HG03469 (cell line): ENCODE measurements around the gene STX12.
"Not testable (repeated sequence)": the region's sequence is repeated elsewhere in the genome, so short reads cannot be mapped to it uniquely, and the experiment has no call there.

ENCODE experiments used
- ATAC-seq: cut with Tn5 transposase; IDR thresholded peaks from one replicate; pipeline ENCODE4 v1.9.1; 2021; ENCODE audit warnings: mild to moderate bottlenecking, moderate library complexity, moderate number of reproducible peaks; ENCODE audit not compliant: unreplicated experiment

STX12 gene

GRCh38 chr1:27774654-27775053 lies 1.6 kb downstream of the STX12 start:
- ATAC-seq: no peak

- not testable (repeated sequence) for ATAC-seq
These were observed 2.3 kb downstream of the STX12 start for GRCh38 chr1:27775336-27775735.

GRCh38 chr1:27776276-27776675 lies 3.3 kb downstream of the STX12 start:
- ATAC-seq: not testable (repeated sequence)

- ATAC-seq: no peak
These were observed 5.0 kb downstream of the STX12 start for GRCh38 chr1:27778056-27778455.

GRCh38 chr1:27779122-27779521 lies 6.1 kb downstream of the STX12 start:
- ATAC-seq: no peak

- no peak for ATAC-seq
These were observed 9.9 kb downstream of the STX12 start for GRCh38 chr1:27782950-27783349.

- ATAC-seq: no peak
These were observed 11.7 kb downstream of the STX12 start for GRCh38 chr1:27784700-27785099.

- ATAC-seq: no peak
These were observed 12.9 kb downstream of the STX12 start for GRCh38 chr1:27785781-27786455.

GRCh38 chr1:27787895-27788294 lies 14.9 kb downstream of the STX12 start:
- no peak for ATAC-seq

GRCh38 chr1:27789540-27790041 lies 16.6 kb downstream of the STX12 start:
- ATAC-seq: no peak

GRCh38 chr1:27790270-27790669 lies 17.3 kb downstream of the STX12 start:
- not testable (repeated sequence) for ATAC-seq

- ATAC-seq: no peak
These were observed 22.6 kb downstream of the STX12 start for GRCh38 chr1:27795601-27796000.

GRCh38 chr1:27804791-27805190 lies 31.8 kb downstream of the STX12 start:
- no peak for ATAC-seq

GRCh38 chr1:27806758-27807157 lies 33.7 kb downstream of the STX12 start:
- ATAC-seq: no peak

GRCh38 chr1:27807385-27807784 lies 34.4 kb downstream of the STX12 start:
- no peak for ATAC-seq

GRCh38 chr1:27808131-27808530 lies 35.1 kb downstream of the STX12 start:
- ATAC-seq: not testable (repeated sequence)

GRCh38 chr1:27809883-27810282 lies 36.9 kb downstream of the STX12 start:
- no peak for ATAC-seq

GRCh38 chr1:27811741-27812500 lies 38.9 kb downstream of the STX12 start:
- ATAC-seq: no peak

GRCh38 chr1:27816921-27817630 lies 44.1 kb downstream of the STX12 start:
- ATAC-seq: no peak

GRCh38 chr1:27821761-27822315 lies 48.8 kb downstream of the STX12 start:
- ATAC-seq: no peak

GRCh38 chr1:27823784-27824183 lies 50.8 kb downstream of the STX12 start:
- no peak for ATAC-seq
